ENCODE measurements around the gene ADARB2.

DNA sequence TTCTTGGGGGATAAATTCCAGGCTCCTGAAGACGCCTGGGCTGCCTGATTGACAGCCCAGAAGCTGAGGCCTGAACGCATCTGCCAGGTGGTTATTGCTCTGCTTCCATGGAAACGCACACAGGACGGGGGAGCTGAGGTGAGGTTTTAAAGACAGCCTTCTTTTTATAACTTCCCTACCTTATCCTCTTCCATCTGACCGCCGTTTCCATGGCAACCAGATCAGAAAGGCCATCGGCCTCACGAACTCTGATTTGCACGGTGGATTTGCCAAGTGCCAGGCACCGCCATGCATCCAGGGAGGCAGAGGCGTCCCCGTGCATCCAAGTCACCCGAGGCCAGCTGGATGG is 260.9 kb downstream of the ADARB2 start:
- TF ChIP-seq, protein P1, sequence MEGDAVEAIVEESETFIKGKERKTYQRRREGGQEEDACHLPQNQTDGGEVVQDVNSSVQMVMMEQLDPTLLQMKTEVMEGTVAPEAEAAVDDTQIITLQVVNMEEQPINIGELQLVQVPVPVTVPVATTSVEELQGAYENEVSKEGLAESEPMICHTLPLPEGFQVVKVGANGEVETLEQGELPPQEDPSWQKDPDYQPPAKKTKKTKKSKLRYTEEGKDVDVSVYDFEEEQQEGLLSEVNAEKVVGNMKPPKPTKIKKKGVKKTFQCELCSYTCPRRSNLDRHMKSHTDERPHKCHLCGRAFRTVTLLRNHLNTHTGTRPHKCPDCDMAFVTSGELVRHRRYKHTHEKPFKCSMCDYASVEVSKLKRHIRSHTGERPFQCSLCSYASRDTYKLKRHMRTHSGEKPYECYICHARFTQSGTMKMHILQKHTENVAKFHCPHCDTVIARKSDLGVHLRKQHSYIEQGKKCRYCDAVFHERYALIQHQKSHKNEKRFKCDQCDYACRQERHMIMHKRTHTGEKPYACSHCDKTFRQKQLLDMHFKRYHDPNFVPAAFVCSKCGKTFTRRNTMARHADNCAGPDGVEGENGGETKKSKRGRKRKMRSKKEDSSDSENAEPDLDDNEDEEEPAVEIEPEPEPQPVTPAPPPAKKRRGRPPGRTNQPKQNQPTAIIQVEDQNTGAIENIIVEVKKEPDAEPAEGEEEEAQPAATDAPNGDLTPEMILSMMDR (conservative IDR thresholded peaks at IDR 0.05; ENCODE audit: low read depth in 2 of 2): no peak
- TF ChIP-seq CREB1 (CRISPR knock-in tag; IDR thresholded peaks at IDR 0.05; ENCODE audit: low read depth) (no peak), EZH2 (IDR thresholded peaks at IDR 0.05; ENCODE audit: low read depth, unreplicated experiment) (no peak), EZH2phosphoT487 (IDR thresholded peaks at IDR 0.05; ENCODE audit: unreplicated experiment) (no peak), JUNB (IDR thresholded peaks at IDR 0.05; ENCODE audit: unreplicated experiment) (no peak), POLR2AphosphoS5 (IDR thresholded peaks at IDR 0.05; ENCODE audit: low read depth) (no peak), ZNF331 (CRISPR knock-in tag; IDR thresholded peaks at IDR 0.05; ENCODE audit: low read depth) (no peak)
- TF ChIP-seq, protein P2, sequence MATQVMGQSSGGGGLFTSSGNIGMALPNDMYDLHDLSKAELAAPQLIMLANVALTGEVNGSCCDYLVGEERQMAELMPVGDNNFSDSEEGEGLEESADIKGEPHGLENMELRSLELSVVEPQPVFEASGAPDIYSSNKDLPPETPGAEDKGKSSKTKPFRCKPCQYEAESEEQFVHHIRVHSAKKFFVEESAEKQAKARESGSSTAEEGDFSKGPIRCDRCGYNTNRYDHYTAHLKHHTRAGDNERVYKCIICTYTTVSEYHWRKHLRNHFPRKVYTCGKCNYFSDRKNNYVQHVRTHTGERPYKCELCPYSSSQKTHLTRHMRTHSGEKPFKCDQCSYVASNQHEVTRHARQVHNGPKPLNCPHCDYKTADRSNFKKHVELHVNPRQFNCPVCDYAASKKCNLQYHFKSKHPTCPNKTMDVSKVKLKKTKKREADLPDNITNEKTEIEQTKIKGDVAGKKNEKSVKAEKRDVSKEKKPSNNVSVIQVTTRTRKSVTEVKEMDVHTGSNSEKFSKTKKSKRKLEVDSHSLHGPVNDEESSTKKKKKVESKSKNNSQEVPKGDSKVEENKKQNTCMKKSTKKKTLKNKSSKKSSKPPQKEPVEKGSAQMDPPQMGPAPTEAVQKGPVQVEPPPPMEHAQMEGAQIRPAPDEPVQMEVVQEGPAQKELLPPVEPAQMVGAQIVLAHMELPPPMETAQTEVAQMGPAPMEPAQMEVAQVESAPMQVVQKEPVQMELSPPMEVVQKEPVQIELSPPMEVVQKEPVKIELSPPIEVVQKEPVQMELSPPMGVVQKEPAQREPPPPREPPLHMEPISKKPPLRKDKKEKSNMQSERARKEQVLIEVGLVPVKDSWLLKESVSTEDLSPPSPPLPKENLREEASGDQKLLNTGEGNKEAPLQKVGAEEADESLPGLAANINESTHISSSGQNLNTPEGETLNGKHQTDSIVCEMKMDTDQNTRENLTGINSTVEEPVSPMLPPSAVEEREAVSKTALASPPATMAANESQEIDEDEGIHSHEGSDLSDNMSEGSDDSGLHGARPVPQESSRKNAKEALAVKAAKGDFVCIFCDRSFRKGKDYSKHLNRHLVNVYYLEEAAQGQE (IDR thresholded peaks at IDR 0.05; ENCODE audit: unreplicated experiment): no peak
